ENCODE results near the gene CCDC197.

The CCDC197 gene

DNA sequence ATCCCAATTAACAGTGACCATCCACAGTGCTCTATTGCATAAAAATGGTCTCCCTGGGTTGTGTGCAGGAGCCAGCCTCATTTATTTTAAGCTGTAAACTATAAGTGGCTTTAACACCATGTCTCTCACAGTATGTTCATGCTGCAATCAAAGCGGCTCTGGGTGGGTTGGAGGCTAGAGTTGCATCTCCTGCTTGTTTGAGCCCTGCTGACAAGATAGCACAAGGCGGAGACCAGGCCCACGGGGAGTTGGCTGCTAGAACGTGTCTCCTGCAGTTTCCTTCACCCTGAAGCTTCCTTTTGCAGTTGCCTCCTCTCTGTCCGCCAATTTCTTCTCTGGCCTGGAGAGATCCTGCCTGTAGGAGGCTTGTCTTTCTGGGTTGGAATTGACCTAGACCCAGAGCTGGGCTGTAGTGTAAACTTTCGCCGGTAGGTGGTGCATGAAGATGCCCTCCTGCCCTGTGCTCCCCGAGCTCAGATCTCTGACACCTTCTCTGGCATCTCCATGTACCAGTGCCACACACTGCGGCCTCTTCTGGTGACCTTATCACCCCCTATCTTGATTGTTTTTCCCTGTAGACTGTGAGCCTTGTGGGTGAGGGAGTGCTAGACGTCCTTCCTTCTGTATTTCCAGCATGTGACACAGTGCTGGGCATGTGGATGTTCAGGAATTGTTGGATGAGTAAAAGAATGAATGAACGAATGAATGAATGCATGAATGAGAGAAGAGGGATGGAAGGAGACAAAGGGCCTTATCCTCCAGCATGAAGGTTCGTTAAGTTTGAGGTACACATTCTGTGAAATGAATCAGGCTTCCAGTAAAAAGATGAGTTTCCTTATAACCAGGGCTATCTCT lies 39.4 kb downstream of the CCDC197 start:
- TF ChIP-seq, protein P1, sequence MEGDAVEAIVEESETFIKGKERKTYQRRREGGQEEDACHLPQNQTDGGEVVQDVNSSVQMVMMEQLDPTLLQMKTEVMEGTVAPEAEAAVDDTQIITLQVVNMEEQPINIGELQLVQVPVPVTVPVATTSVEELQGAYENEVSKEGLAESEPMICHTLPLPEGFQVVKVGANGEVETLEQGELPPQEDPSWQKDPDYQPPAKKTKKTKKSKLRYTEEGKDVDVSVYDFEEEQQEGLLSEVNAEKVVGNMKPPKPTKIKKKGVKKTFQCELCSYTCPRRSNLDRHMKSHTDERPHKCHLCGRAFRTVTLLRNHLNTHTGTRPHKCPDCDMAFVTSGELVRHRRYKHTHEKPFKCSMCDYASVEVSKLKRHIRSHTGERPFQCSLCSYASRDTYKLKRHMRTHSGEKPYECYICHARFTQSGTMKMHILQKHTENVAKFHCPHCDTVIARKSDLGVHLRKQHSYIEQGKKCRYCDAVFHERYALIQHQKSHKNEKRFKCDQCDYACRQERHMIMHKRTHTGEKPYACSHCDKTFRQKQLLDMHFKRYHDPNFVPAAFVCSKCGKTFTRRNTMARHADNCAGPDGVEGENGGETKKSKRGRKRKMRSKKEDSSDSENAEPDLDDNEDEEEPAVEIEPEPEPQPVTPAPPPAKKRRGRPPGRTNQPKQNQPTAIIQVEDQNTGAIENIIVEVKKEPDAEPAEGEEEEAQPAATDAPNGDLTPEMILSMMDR (IDR thresholded peaks at IDR 0.05; ENCODE audit: low read depth, low read length), result peak; percentile 81
- TF ChIP-seq EZH2phosphoT487 (IDR thresholded peaks at IDR 0.05; ENCODE audit: low read depth), result no peak
- Histone ChIP-seq H4K20me1 (ENCODE audit: insufficient read depth, low read length) (no peaks in the 10 kb centered on the region), H3K27me3 (ENCODE audit: low read depth, low read length) (no peaks in the 10 kb centered on the region), H3K9me3 (ENCODE audit: insufficient read depth, low read length) (no peaks in the 10 kb centered on the region), H2AFZ (ENCODE audit: low read depth, low read length) (no peak overlapping the region), H3K4me2 (ENCODE audit: low read length) (no peak overlapping the region), H3K4me1 (ENCODE audit: low read length) (no peaks in the 10 kb centered on the region), H3K27ac (ENCODE audit: low read length) (no peak overlapping the region), H3K4me3 (ENCODE audit: low read length) (no peak overlapping the region), H3K9ac (ENCODE audit: low read length) (no peak overlapping the region), H3K36me3 (replicated peaks; ENCODE audit: low read depth, low read length) (no peaks in the 10 kb centered on the region), H3K79me2 (ENCODE audit: low read length) (no peaks in the 10 kb centered on the region)

DNA sequence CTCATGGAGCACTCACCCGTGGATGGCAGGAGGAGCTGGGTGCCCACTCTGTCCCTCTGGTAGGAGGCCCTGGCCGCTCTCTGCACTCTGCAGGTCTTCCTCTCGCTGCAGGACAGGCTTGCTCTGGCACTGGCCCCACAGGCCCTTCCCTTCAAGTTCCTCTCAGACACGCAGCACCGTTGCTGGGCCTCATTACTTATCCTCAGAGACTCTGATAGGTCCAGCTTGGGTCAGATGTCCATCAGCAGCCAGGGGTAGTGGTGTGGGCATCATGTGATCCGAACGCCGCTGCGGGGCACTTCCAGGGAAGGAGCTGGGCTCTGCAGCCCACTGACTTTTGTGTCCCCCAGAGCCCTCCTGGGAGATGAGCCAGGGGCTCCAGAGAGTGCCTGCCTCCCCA lies 40.9 kb downstream of the CCDC197 start:
- no peak for TF ChIP-seq EZH2phosphoT487 (IDR thresholded peaks at IDR 0.05; ENCODE audit: low read depth)
- no peaks in the 10 kb centered on the region for H3K9me3 ChIP-seq (ENCODE audit: insufficient read depth, low read length)
- no peaks in the 10 kb centered on the region for H3K79me2 ChIP-seq (ENCODE audit: low read length)
- no peaks in the 10 kb centered on the region for H3K4me1 ChIP-seq (ENCODE audit: low read length)
- no peak overlapping the region for H3K27ac ChIP-seq (ENCODE audit: low read length)
- no peaks in the 10 kb centered on the region for H3K36me3 ChIP-seq (replicated peaks; ENCODE audit: low read depth, low read length)
- H4K20me1 ChIP-seq (ENCODE audit: insufficient read depth, low read length), result no peaks in the 10 kb centered on the region
- no peak overlapping the region for H3K4me2 ChIP-seq (ENCODE audit: low read length)
- no peak overlapping the region for H3K4me3 ChIP-seq (ENCODE audit: low read length)
- no peak overlapping the region for H3K9ac ChIP-seq (ENCODE audit: low read length)
- no peak overlapping the region for H2AFZ ChIP-seq (ENCODE audit: low read depth, low read length)
- no peaks in the 10 kb centered on the region for H3K27me3 ChIP-seq (ENCODE audit: low read depth, low read length)

DNA sequence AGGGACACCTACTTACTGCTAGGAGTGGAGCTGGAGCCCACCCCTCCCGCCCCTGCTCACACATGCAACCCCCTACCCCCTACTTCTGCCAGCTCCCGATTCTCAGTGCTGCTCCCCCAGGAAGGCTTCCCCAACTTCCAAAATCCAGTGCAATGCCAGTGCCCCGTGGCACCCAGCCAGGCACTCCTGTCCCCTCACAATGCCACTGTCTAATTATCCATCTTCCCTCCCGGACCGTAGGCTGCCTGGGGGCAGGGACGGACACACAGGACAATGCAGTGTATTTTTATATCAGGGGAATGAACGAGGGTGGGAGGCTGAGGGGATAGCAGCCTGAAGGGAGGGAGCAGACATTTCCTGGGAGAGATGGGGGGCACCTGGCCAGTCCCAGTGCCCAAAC lies 41.4 kb downstream of the CCDC197 start:
- TF ChIP-seq, protein P1 (IDR thresholded peaks at IDR 0.05; ENCODE audit: low read depth, low read length), result no peak
- TF ChIP-seq EZH2phosphoT487 (IDR thresholded peaks at IDR 0.05; ENCODE audit: low read depth), result no peak
- Histone ChIP-seq H2AFZ (ENCODE audit: low read depth, low read length) (no peak overlapping the region), H3K9ac (ENCODE audit: low read length) (no peak overlapping the region), H3K9me3 (ENCODE audit: insufficient read depth, low read length) (no peaks in the 10 kb centered on the region), H3K4me3 (ENCODE audit: low read length) (no peak overlapping the region), H3K4me1 (ENCODE audit: low read length) (no peaks in the 10 kb centered on the region), H3K4me2 (ENCODE audit: low read length) (no peak overlapping the region), H3K27me3 (ENCODE audit: low read depth, low read length) (no peaks in the 10 kb centered on the region), H3K36me3 (replicated peaks; ENCODE audit: low read depth, low read length) (no peaks in the 10 kb centered on the region), H3K27ac (ENCODE audit: low read length) (no peak overlapping the region), H3K79me2 (ENCODE audit: low read length) (no peaks in the 10 kb centered on the region), H4K20me1 (ENCODE audit: insufficient read depth, low read length) (no peaks in the 10 kb centered on the region)

DNA sequence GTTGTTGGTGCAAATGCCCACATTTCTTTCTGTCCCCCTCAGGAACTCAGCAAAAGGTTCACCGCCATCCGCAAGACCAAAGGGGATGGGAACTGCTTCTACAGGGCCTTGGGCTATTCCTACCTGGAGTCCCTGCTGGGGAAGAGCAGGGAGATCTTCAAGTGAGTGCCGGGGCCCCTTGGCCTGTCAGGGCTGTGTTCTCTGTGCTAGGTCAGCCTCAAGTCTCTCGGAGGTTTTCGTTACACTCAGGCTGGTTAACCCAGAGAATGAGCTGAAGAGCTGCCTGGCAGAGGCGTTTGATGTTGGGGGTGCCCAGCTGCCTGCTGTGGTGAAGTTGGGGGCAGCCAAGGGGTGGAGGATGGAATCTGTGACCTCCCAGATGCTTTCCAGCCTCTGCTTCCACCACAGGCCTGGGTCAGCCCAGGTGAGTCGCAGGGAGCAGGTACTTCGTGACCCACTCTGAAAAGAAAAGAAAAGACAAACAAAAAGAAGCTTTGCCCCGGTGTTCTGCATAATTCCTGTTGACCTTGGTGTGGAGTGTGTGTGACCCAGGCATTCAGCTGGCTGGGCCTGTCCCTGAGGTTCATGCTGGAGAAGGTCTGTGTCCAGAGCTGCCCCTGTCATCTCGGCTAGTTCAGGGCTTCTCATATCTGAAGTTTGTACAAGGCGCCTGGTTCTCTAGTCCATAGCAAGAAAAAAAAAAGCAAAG lies 42.0 kb downstream of the CCDC197 start:
- no peak overlapping the region for H3K27ac ChIP-seq (ENCODE audit: low read length)
- H3K9me3 ChIP-seq (ENCODE audit: insufficient read depth, low read length), result no peaks in the 10 kb centered on the region
- no peaks in the 10 kb centered on the region for H4K20me1 ChIP-seq (ENCODE audit: insufficient read depth, low read length)
- no peaks in the 10 kb centered on the region for H3K79me2 ChIP-seq (ENCODE audit: low read length)
- no peak overlapping the region for H2AFZ ChIP-seq (ENCODE audit: low read depth, low read length)
- H3K4me3 ChIP-seq (ENCODE audit: low read length), result no peak overlapping the region
- no peak for TF ChIP-seq EZH2phosphoT487 (IDR thresholded peaks at IDR 0.05; ENCODE audit: low read depth)
- TF ChIP-seq, protein P1 (IDR thresholded peaks at IDR 0.05; ENCODE audit: low read depth, low read length), result no peak
- no peaks in the 10 kb centered on the region for H3K4me1 ChIP-seq (ENCODE audit: low read length)
- H3K9ac ChIP-seq (ENCODE audit: low read length), result no peak overlapping the region
- H3K4me2 ChIP-seq (ENCODE audit: low read length), result no peak overlapping the region
- H3K27me3 ChIP-seq (ENCODE audit: low read depth, low read length), result no peaks in the 10 kb centered on the region
- peaks cover 3% of the 10 kb centered on the region for H3K36me3 ChIP-seq (replicated peaks; ENCODE audit: low read depth, low read length)
